Panc1 (cell line): ENCODE data around the gene THSD7B. TPM values are rescaled to one million over a fixed set of nuclear protein-coding genes. Genes with fewer than 3 reads are reported as not detected.
"Not testable (repeated sequence)": the region's sequence is repeated elsewhere in the genome, so short reads cannot be mapped to it uniquely, and the experiment has no call there.

Experiments used
- ATAC-seq: fragments of 200-7000 bp; cut with Tn5 transposase; 2 replicates; pipeline ENCODE4 v1.9.1; 2020; ENCODE audit warnings: mild to moderate bottlenecking, moderate library complexity
- BruUV-seq: library from RNA; stranded (reverse); fragments of 400-500 nt; replicated peaks from 2 replicates; lab custom pipeline; 2021; lab: Mats Ljungman, UMichigan
- CTCF ChIA-PET: fragments of 300-600 bp; sonication (Branson Sonifier 250); formaldehyde crosslinking; loops from one replicate; lab custom pipeline; 2022; ENCODE audit warnings: antibody characterized with exemption; lab: Charles Lee
- POLR2A ChIA-PET: fragments of 300-600 bp; sonication (Branson Sonifier 250); formaldehyde crosslinking; loops from one replicate; lab custom pipeline; 2022; ENCODE audit warnings: antibody characterized with exemption; lab: Charles Lee
- DNase-seq: peaks from one replicate; pipeline ENCODE4 v3.0.0-alpha.2; 2010; ENCODE audit warnings: low read depth, low spot score
- H3K27ac ChIP-seq: 2 replicates; pipeline ENCODE4 v1.5.1; 2011; ENCODE audit warnings: mild to moderate bottlenecking, low read length, inconsistent platforms
- H3K27me3 ChIP-seq: fragments of 200-500 bp; sonication (Bioruptor generic); 2 replicates; pipeline ENCODE4 v1.6.0; 2014; ENCODE audit warnings: low read length, inconsistent platforms; ENCODE audit not compliant: control insufficient read depth, insufficient read depth
- H3K36me3 ChIP-seq: fragments of 200-500 bp; sonication (Bioruptor generic); 2 replicates; pipeline ENCODE4 v1.5.1; 2014; ENCODE audit warnings: inconsistent platforms, mild to moderate bottlenecking, low read length, moderate library complexity; ENCODE audit not compliant: control insufficient read depth, insufficient read depth
- H3K4me1 ChIP-seq: 2 replicates; pipeline ENCODE4 v1.5.1; 2011; ENCODE audit warnings: inconsistent platforms, mild to moderate bottlenecking, low read length, moderate library complexity; ENCODE audit not compliant: control insufficient read depth, insufficient read depth
- H3K4me3 ChIP-seq, 2 experiments: 2 replicates each; pipeline ENCODE4 v1.5.1; 2011 to 2012; ENCODE audit warnings: low read depth in 2 of 2, low read length in 2 of 2, mild to moderate bottlenecking in 2 of 2, inconsistent platforms in 1 of 2, moderate library complexity in 1 of 2
- H3K9me3 ChIP-seq: fragments of 200-500 bp; sonication (Bioruptor generic); 2 replicates; pipeline ENCODE4 v1.5.1; 2014; ENCODE audit warnings: low read depth, mild to moderate bottlenecking, inconsistent platforms, low read length, moderate library complexity; ENCODE audit not compliant: control insufficient read depth, insufficient read depth
- POLR2AphosphoS5 ChIP-seq: IDR thresholded peaks from 2 replicates; pipeline ENCODE4 v1.6.1; 2012; ENCODE audit warnings: mild to moderate bottlenecking, low read depth, low read length, moderate library complexity
- SIN3A ChIP-seq: IDR thresholded peaks from 2 replicates; pipeline ENCODE4 v1.6.1; 2012; ENCODE audit warnings: low read depth, mild to moderate bottlenecking, low read length, moderate library complexity, borderline replicate concordance; ENCODE audit not compliant: insufficient read depth
- TCF7L2 ChIP-seq: IDR thresholded peaks from 2 replicates; pipeline ENCODE4 v1.6.1; 2011; ENCODE audit warnings: mild to moderate bottlenecking, low read depth, low read length, inconsistent platforms
- in situ Hi-C: cut with HindIII; loops from 2 replicates; pipeline ENCODE4 v1.10.0; 2016; ENCODE audit warnings: low sequenced_read_pairs, low pct_unique_long_range_greater_than_20kb
- intact Hi-C: fragments of 100-400 bp; cut with micrococcal nuclease; formaldehyde crosslinking; loops from one replicate; pipeline ENCODE4 v1.10.0; 2022; ENCODE audit not compliant: unreplicated experiment
- total RNA-seq: library from RNA; stranded (reverse); gene quantifications from one replicate; pipeline ENCODE4 v1.2.1, GENCODE V29; 2021; ENCODE audit not compliant: unreplicated experiment
- TF ChIP-seq, protein P1 (sequence below), 2 experiments: IDR thresholded peaks; 2 replicates each; pipeline ENCODE4 v1.6.1; 2011 to 2012; ENCODE audit warnings: low read depth in 2 of 2, control low read depth in 1 of 2, low read length in 1 of 2, mild to moderate bottlenecking in 1 of 2, moderate library complexity in 1 of 2; ENCODE audit not compliant: insufficient read depth in 1 of 2
- TF ChIP-seq, protein P2 (sequence below): fragments of 450-650 bp; IDR thresholded peaks from 2 replicates; pipeline ENCODE4 v1.5.1; 2017; ENCODE audit warnings: mild to moderate bottlenecking

Gene THSD7B
- total RNA-seq, 1 experiment from 2014 or later = not detected

DNA sequence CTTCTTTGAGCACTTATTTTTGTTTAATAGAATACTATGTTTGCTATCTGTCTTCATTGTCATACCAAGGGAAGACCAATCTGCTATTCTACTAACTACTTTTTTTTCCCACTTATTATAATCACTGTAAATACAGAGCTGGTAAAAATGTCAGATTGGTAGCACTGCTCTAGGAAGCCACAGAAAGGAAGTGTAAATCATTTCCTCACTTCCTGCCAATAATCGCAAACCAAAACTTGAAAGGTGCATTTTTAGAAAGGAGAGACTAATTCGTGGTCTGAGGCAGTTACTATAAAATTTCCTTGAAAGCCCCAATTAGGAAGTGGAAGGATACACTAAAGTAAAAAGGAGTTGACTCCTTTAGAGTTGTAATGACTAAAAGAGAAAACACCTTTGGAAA lies 13.9 kb upstream of the THSD7B start:
- CTCF ChIA-PET = no interaction called here

DNA sequence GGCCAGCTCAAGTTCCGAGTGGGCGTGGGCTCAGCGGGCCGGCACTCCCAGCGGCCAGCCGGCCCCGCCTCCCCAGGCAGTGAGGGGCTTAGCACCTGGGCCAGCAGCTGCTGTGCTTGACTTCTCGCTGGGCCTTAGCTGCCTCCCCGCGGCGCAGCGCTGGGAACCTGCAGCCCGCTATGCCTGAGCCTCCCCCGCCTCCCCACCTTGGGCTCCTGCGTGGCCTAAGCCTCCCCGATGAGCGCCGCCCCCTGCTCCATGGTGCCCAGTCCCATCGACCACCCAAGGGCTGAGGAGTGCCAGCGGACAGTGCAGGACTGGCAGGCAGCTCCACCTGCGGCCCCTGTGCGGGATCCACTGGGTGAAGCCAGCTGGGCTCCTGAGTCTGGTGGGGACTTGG lies 6.8 kb upstream of the THSD7B start:
- DNase-seq, POLR2A ChIA-PET, H3K4me1 ChIP-seq, H3K9me3 ChIP-seq, intact Hi-C loops, H3K27ac ChIP-seq, H3K36me3 ChIP-seq, ATAC-seq, H3K4me3 ChIP-seq, H3K27me3 ChIP-seq, in situ Hi-C loops, BruUV-seq, CTCF ChIA-PET: not testable (repeated sequence)

More for the DNA sequence above, 13.9 kb upstream of the THSD7B start:
- BruUV-seq = no TSS peak
- TF ChIP-seq, protein P1, sequence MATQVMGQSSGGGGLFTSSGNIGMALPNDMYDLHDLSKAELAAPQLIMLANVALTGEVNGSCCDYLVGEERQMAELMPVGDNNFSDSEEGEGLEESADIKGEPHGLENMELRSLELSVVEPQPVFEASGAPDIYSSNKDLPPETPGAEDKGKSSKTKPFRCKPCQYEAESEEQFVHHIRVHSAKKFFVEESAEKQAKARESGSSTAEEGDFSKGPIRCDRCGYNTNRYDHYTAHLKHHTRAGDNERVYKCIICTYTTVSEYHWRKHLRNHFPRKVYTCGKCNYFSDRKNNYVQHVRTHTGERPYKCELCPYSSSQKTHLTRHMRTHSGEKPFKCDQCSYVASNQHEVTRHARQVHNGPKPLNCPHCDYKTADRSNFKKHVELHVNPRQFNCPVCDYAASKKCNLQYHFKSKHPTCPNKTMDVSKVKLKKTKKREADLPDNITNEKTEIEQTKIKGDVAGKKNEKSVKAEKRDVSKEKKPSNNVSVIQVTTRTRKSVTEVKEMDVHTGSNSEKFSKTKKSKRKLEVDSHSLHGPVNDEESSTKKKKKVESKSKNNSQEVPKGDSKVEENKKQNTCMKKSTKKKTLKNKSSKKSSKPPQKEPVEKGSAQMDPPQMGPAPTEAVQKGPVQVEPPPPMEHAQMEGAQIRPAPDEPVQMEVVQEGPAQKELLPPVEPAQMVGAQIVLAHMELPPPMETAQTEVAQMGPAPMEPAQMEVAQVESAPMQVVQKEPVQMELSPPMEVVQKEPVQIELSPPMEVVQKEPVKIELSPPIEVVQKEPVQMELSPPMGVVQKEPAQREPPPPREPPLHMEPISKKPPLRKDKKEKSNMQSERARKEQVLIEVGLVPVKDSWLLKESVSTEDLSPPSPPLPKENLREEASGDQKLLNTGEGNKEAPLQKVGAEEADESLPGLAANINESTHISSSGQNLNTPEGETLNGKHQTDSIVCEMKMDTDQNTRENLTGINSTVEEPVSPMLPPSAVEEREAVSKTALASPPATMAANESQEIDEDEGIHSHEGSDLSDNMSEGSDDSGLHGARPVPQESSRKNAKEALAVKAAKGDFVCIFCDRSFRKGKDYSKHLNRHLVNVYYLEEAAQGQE (IDR thresholded peaks at IDR 0.05; ENCODE audit: insufficient read depth in 1 of 2, low read depth in 2 of 2, low read length in 1 of 2) = no peak
- no peak for TF ChIP-seq POLR2AphosphoS5
- no peak for TF ChIP-seq TCF7L2
- TF ChIP-seq, protein P2, sequence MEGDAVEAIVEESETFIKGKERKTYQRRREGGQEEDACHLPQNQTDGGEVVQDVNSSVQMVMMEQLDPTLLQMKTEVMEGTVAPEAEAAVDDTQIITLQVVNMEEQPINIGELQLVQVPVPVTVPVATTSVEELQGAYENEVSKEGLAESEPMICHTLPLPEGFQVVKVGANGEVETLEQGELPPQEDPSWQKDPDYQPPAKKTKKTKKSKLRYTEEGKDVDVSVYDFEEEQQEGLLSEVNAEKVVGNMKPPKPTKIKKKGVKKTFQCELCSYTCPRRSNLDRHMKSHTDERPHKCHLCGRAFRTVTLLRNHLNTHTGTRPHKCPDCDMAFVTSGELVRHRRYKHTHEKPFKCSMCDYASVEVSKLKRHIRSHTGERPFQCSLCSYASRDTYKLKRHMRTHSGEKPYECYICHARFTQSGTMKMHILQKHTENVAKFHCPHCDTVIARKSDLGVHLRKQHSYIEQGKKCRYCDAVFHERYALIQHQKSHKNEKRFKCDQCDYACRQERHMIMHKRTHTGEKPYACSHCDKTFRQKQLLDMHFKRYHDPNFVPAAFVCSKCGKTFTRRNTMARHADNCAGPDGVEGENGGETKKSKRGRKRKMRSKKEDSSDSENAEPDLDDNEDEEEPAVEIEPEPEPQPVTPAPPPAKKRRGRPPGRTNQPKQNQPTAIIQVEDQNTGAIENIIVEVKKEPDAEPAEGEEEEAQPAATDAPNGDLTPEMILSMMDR = no peak
- TF ChIP-seq SIN3A = no peak
- ATAC-seq = no peak
- in situ Hi-C loops (no loop called here), intact Hi-C loops (no loop called here)
- no peaks in the 10 kb centered on the region for H3K4me1 ChIP-seq
- no peak overlapping the region for H3K27ac ChIP-seq
- DNase-seq = no peak
- POLR2A ChIA-PET = no interaction called here
- H3K4me3 ChIP-seq = no peak overlapping the region
- no peaks in the 10 kb centered on the region for H3K36me3 ChIP-seq
- no peaks in the 10 kb centered on the region for H3K27me3 ChIP-seq
- H3K9me3 ChIP-seq = no peaks in the 10 kb centered on the region

DNA sequence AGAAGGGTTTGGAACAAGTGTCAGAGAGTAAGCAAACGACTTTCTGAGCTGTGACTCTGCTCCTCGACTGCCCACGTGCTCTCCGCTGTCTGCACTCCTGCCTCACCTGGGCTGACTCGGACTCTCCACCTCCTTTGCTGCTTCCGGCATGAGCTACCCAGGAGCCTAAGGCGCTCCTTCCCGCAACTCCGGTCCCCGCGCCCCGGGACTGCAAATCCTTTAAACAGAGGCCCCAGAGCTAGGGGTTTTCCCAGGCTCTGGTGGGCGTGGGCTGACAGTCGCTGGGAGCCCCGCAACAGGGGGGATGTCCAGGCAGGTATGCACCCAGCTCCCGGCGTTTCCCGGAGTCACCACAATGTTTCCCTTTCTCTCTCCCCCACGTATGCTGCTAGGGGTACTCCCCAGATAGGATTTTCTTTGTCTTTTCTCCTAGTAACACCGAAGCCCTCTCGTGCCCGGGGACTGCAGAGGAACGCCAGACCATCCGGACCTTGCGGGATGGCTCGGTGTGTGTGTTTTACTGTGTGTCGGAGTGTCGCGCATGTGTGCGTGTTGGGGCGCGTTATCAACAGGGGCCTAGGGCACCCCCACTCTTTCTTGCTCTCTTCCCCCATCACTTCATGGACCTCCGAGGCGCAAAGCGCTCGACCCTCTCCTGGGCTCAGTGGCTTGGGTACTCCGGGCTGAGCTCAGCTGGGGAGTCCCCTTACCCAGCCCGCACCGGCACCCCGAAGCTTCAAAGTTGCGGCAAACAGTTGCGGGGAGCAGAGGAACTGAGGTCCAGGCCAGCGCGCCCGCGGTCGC lies 691 bp upstream of the THSD7B start:
- ATAC-seq (no peak), DNase-seq (no peak)
- in situ Hi-C loops = no loop called here
- intact Hi-C loops = no loop called here
- no TSS peak for BruUV-seq
- CTCF ChIA-PET = no interaction called here
- H3K4me1 ChIP-seq = no peaks in the 10 kb centered on the region
- H3K4me3 ChIP-seq = no peak overlapping the region
- POLR2A ChIA-PET = interaction anchor here (0.8 kb wide), 1 partner anchor 642 kb away, joined by 8 read pairs; no protein-coding TSS in a partner anchor
- peaks cover 4% of the 10 kb centered on the region; the same call in 1 of the 2 replicates for H3K27me3 ChIP-seq
- TF ChIP-seq, protein P1 (IDR thresholded peaks at IDR 0.05; ENCODE audit: insufficient read depth in 1 of 2, low read depth in 2 of 2, low read length in 1 of 2) = no peak
- no peak for TF ChIP-seq POLR2AphosphoS5
- TF ChIP-seq, protein P2 = no peak
- TF ChIP-seq SIN3A = no peak
- no peak for TF ChIP-seq TCF7L2
- no peak overlapping the region for H3K27ac ChIP-seq
- H3K36me3 ChIP-seq = no peaks in the 10 kb centered on the region
- H3K9me3 ChIP-seq = no peaks in the 10 kb centered on the region
